C4-2B (cell line): ENCODE results near the gene SNTA1.

ENCODE experiments used
- CTCF ChIP-seq: fragments of 450-650 bp; conservative IDR thresholded peaks from 2 replicates; pipeline ENCODE4 v1.5.1; 2017; ENCODE audit warnings: mild to moderate bottlenecking
- ZFX ChIP-seq: fragments of 450-650 bp; IDR thresholded peaks from 2 replicates; pipeline ENCODE4 v1.6.1; 2017

GRCh38 chr20:33411711-33412483 is 31.7 kb downstream of the SNTA1 start:
- TF ChIP-seq CTCF (no peak), ZFX (no peak)
